Astrocyte (in vitro differentiated cells and primary cell): ENCODE results near the gene PCSK5. TPM values are rescaled to one million over a fixed set of nuclear protein-coding genes. Genes with fewer than 3 reads are reported as not detected.

Experiments used
- DNase-seq: peaks from one replicate; pipeline ENCODE4 v3.0.0-alpha.2; 2010; ENCODE audit warnings: low read depth
- FAIRE-seq: peaks from 2 replicates; lab custom pipeline; 2011; peaks lifted over from hg19 to GRCh38; lab: Jason Lieb, UNC
- H2AFZ ChIP-seq: 2 replicates; pipeline ENCODE4 v1.6.0; 2012; ENCODE audit warnings: low read depth, low read length, inconsistent platforms
- H3K27ac ChIP-seq: 2 replicates; pipeline ENCODE4 v1.5.1; 2011; ENCODE audit warnings: low read depth, low read length, inconsistent platforms
- H3K27me3 ChIP-seq: 2 replicates; pipeline ENCODE4 v1.6.0; 2011; ENCODE audit warnings: low read length, inconsistent platforms; ENCODE audit not compliant: insufficient read depth
- H3K36me3 ChIP-seq: 2 replicates; pipeline ENCODE4 v1.5.1; 2011; ENCODE audit warnings: low read length, inconsistent platforms; ENCODE audit not compliant: insufficient read depth
- H3K4me1 ChIP-seq: 2 replicates; pipeline ENCODE4 v1.5.1; 2011; ENCODE audit warnings: low read length, inconsistent platforms; ENCODE audit not compliant: insufficient read depth
- H3K4me2 ChIP-seq: 2 replicates; pipeline ENCODE4 v1.6.0; 2012; ENCODE audit warnings: low read length, inconsistent platforms
- H3K4me3 ChIP-seq: 2 replicates; pipeline ENCODE4 v1.5.1; 2011; ENCODE audit warnings: low read depth, mild to moderate bottlenecking, low read length, inconsistent platforms; ENCODE audit not compliant: insufficient read depth
- H3K79me2 ChIP-seq: 2 replicates; pipeline ENCODE4 v1.6.0; 2012; ENCODE audit warnings: mild to moderate bottlenecking, low read length, inconsistent platforms; ENCODE audit not compliant: insufficient read depth
- H3K9ac ChIP-seq: 2 replicates; pipeline ENCODE4 v1.6.0; 2012; ENCODE audit warnings: mild to moderate bottlenecking, low read length, inconsistent platforms
- H3K9me3 ChIP-seq: 2 replicates; pipeline ENCODE4 v1.5.1; 2012; ENCODE audit warnings: low read depth, mild to moderate bottlenecking, low read length, inconsistent platforms; ENCODE audit not compliant: insufficient read depth
- H4K20me1 ChIP-seq: 2 replicates; pipeline ENCODE4 v1.6.0; 2012; ENCODE audit warnings: low read length, inconsistent platforms; ENCODE audit not compliant: insufficient read depth
- H3K27ac Mint-ChIP-seq: one replicate; pipeline ENCODE4 v1.8.0; 2021; ENCODE audit warnings: mild to moderate bottlenecking, mixed read lengths; ENCODE audit not compliant: unreplicated experiment
- H3K27me3 Mint-ChIP-seq: one replicate; pipeline ENCODE4 v1.8.0; 2021; ENCODE audit warnings: low read depth, mixed read lengths; ENCODE audit not compliant: unreplicated experiment
- H3K36me3 Mint-ChIP-seq: one replicate; pipeline ENCODE4 v1.8.0; 2021; ENCODE audit warnings: low read depth, mixed read lengths; ENCODE audit not compliant: unreplicated experiment
- H3K4me1 Mint-ChIP-seq: one replicate; pipeline ENCODE4 v1.8.0; 2021; ENCODE audit warnings: low read depth, mixed read lengths; ENCODE audit not compliant: unreplicated experiment
- H3K4me3 Mint-ChIP-seq: one replicate; pipeline ENCODE4 v1.8.0; 2021; ENCODE audit warnings: mild to moderate bottlenecking, moderate library complexity, mixed read lengths; ENCODE audit not compliant: unreplicated experiment
- H3K9me3 Mint-ChIP-seq: one replicate; pipeline ENCODE4 v1.8.0; 2021; ENCODE audit warnings: mild to moderate bottlenecking, mixed read lengths; ENCODE audit not compliant: unreplicated experiment
- EZH2 ChIP-seq: IDR thresholded peaks from 2 replicates; pipeline ENCODE4 v1.6.1; 2012; ENCODE audit warnings: mild to moderate bottlenecking, low read length, inconsistent platforms; ENCODE audit not compliant: insufficient read depth
- total RNA-seq: library from RNA; stranded (reverse); gene quantifications from 2 replicates; pipeline ENCODE4 v1.2.1, GENCODE V29; 2021
- TF ChIP-seq, protein P1 (sequence below): IDR thresholded peaks from 2 replicates; pipeline ENCODE4 v1.5.1; 2011; ENCODE audit warnings: low read depth, mild to moderate bottlenecking, inconsistent platforms, low read length, moderate library complexity; ENCODE audit not compliant: insufficient read depth

PCSK5 gene
- total RNA-seq, 1 donor from 2014 or later = 13.1 TPM

- H3K27me3 ChIP-seq = no peaks in the 10 kb centered on the region
- H3K27ac ChIP-seq = no peak overlapping the region
- Mint-ChIP-seq H3K4me1 (no peaks in the 10 kb centered on the region), H3K27me3 (no peaks in the 10 kb centered on the region), H3K4me3 (no peak overlapping the region), H3K27ac (no peak overlapping the region), H3K36me3 (peaks cover 1% of the 10 kb centered on the region), H3K9me3 (no peaks in the 10 kb centered on the region)
- no peaks in the 10 kb centered on the region for H3K4me1 ChIP-seq
- no peak for FAIRE-seq
- H3K79me2 ChIP-seq = peaks cover 2% of the 10 kb centered on the region
- H3K9ac ChIP-seq = no peak overlapping the region
- TF ChIP-seq, protein P1, sequence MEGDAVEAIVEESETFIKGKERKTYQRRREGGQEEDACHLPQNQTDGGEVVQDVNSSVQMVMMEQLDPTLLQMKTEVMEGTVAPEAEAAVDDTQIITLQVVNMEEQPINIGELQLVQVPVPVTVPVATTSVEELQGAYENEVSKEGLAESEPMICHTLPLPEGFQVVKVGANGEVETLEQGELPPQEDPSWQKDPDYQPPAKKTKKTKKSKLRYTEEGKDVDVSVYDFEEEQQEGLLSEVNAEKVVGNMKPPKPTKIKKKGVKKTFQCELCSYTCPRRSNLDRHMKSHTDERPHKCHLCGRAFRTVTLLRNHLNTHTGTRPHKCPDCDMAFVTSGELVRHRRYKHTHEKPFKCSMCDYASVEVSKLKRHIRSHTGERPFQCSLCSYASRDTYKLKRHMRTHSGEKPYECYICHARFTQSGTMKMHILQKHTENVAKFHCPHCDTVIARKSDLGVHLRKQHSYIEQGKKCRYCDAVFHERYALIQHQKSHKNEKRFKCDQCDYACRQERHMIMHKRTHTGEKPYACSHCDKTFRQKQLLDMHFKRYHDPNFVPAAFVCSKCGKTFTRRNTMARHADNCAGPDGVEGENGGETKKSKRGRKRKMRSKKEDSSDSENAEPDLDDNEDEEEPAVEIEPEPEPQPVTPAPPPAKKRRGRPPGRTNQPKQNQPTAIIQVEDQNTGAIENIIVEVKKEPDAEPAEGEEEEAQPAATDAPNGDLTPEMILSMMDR = no peak
- no peak for DNase-seq
- no peaks in the 10 kb centered on the region for H3K9me3 ChIP-seq
- H3K4me3 ChIP-seq = no peak overlapping the region
- no peaks in the 10 kb centered on the region for H3K36me3 ChIP-seq
- no peak overlapping the region for H2AFZ ChIP-seq
- H4K20me1 ChIP-seq = no peaks in the 10 kb centered on the region
- no peak overlapping the region for H3K4me2 ChIP-seq
These were observed 66.6 kb downstream of the PCSK5 start for GRCh38 chr9:75957116-75957515.

GRCh38 chr9:75958226-75958625 is 67.8 kb downstream of the PCSK5 start:
- no peak for DNase-seq
- no peaks in the 10 kb centered on the region for H3K36me3 ChIP-seq
- H2AFZ ChIP-seq = no peak overlapping the region
- H4K20me1 ChIP-seq = no peaks in the 10 kb centered on the region
- H3K4me2 ChIP-seq = no peak overlapping the region
- no peaks in the 10 kb centered on the region for H3K4me1 ChIP-seq
- Mint-ChIP-seq H3K27ac (no peak overlapping the region), H3K27me3 (no peaks in the 10 kb centered on the region), H3K4me1 (no peaks in the 10 kb centered on the region), H3K9me3 (no peaks in the 10 kb centered on the region), H3K4me3 (no peak overlapping the region), H3K36me3 (no peaks in the 10 kb centered on the region)
- H3K27ac ChIP-seq = no peak overlapping the region
- no peak for FAIRE-seq
- H3K9ac ChIP-seq = no peak overlapping the region
- H3K79me2 ChIP-seq = peaks cover 2% of the 10 kb centered on the region
- H3K4me3 ChIP-seq = no peak overlapping the region
- TF ChIP-seq, protein P1 = no peak
- TF ChIP-seq EZH2 = no peak
- H3K27me3 ChIP-seq = no peaks in the 10 kb centered on the region
- H3K9me3 ChIP-seq = no peaks in the 10 kb centered on the region

GRCh38 chr9:75960551-75960950 is 70.1 kb downstream of the PCSK5 start:
- no peak overlapping the region for H3K27ac ChIP-seq
- H3K4me1 ChIP-seq = peaks cover 3% of the 10 kb centered on the region
- no peaks in the 10 kb centered on the region for H3K27me3 ChIP-seq
- peaks cover 2% of the 10 kb centered on the region for H3K79me2 ChIP-seq
- no peak overlapping the region for H3K4me3 ChIP-seq
- no peaks in the 10 kb centered on the region for H3K9me3 ChIP-seq
- H4K20me1 ChIP-seq = no peaks in the 10 kb centered on the region
- no peak overlapping the region for H3K4me2 ChIP-seq
- FAIRE-seq (no peak), DNase-seq (no peak)
- no peak overlapping the region for H3K9ac ChIP-seq
- H3K27me3 Mint-ChIP-seq = no peaks in the 10 kb centered on the region
- no peak for TF ChIP-seq EZH2
- H2AFZ ChIP-seq = no peak overlapping the region
- peaks cover 3% of the 10 kb centered on the region for H3K4me1 Mint-ChIP-seq
- H3K36me3 ChIP-seq = no peaks in the 10 kb centered on the region
- H3K9me3 Mint-ChIP-seq = no peaks in the 10 kb centered on the region
- H3K36me3 Mint-ChIP-seq = peaks cover 3% of the 10 kb centered on the region
- no peak overlapping the region for H3K4me3 Mint-ChIP-seq
- no peak overlapping the region for H3K27ac Mint-ChIP-seq
